Gastrocnemius medialis (tissue), 4 donors: ENCODE measurements around the gene PRKN.

Experiments used
- CTCF ChIP-seq, 5 experiments: fragments of 450-650 bp in 3 of 5; fragments of 200-600 bp in 2 of 5; sonication (generic) in 2 of 5; IDR thresholded peaks in 4 of 5; conservative IDR thresholded peaks in 1 of 5; 1 replicate in 4 of 5; 2 replicates in 1 of 5; pipeline ENCODE4 v1.5.1; 2016 to 2019; ENCODE audit warnings: antibody characterized with exemption in 5 of 5, mild to moderate bottlenecking in 3 of 5, moderate library complexity in 3 of 5
- POLR2A ChIP-seq, 2 donors: fragments of 450-650 bp; IDR thresholded peaks; one replicate each; pipeline ENCODE4 v1.6.1; 2017; ENCODE audit warnings: antibody characterized with exemption in 2 of 2, mild to moderate bottlenecking in 2 of 2, moderate library complexity in 2 of 2

GRCh38 chr6:162261598-162261997, 466.0 kb downstream of the PRKN start:
- TF ChIP-seq CTCF (IDR thresholded peaks at IDR 0.05 in 4 of 5, conservative IDR thresholded peaks at IDR 0.05 in 1 of 5) = no peak
- TF ChIP-seq POLR2A (IDR thresholded peaks at IDR 0.05) = no peak
